ENCODE measurements around the gene TMEM132C.
"Not testable (repeated sequence)": the region's sequence is repeated elsewhere in the genome, so short reads cannot be mapped to it uniquely, and the experiment has no call there.

Gene TMEM132C

GRCh38 chr12:128483526-128484255 lies 216.7 kb downstream of the TMEM132C start:
- no peak for DNase-seq (ENCODE audit: low spot score)

GRCh38 chr12:128497376-128497775 lies 230.4 kb downstream of the TMEM132C start:
- not testable (repeated sequence) for DNase-seq (ENCODE audit: low spot score)

GRCh38 chr12:128507470-128507869 lies 240.5 kb downstream of the TMEM132C start:
- DNase-seq (ENCODE audit: low spot score) = no peak

DNA sequence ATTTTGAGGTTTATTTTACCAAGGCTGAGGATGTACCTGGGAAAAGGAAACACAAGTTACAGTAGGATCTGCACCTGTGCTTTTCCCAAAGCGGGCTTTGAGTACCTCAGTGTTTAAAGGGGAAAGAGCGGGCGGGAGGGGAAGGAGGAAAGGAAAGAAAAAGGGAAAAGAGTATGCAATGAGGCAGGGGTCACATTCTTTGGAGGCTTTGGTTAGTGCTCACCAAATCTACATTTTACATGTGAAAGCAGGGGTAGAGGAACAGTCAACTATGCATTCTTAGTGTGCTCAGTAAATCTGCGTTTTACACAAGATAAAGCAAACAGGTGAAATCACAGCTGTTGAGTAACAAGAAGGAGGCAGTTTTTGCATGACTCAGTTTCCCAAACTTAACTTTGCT lies 242.2 kb downstream of the TMEM132C start:
- DNase-seq (ENCODE audit: low spot score) = no peak

DNA sequence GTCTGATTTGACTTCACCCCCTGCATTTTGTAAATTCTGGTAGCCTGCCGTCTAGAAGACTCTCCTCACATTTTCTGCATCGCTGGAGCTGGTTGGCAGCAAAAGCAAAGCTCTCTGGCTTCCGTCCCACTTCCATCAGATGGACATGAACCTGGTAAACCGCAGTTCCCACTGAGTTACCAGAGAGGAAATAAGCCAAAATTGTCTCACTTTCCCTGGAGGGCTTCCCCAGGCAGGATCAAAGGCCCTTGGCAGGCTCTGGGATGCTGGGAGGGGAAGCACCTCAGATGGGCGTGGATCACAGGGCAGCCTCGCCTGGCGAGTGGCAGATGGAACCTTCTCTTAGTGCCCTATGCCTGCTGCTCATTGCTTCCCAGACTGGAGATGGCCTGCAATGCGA lies 243.5 kb downstream of the TMEM132C start:
- peak; percentile 50 for DNase-seq (ENCODE audit: low spot score)

DNA sequence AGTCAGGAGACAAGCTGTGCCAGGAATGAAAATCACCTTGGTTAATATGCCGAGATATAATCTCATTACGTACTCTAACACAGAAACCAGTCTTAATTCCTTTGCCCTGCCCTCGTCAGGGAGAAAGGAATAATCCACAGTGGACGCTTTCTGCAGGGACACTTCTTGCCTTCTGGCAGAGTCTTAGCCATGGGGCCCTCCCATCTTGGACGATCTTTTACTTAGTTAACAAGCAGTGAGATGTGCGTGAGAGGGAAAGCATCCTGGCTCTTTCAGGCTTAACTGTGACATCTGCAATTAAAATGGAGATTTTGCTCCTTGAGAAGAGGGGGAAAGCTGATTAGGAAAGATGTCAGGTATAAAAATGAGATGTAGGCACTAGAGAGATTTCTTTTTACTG lies 246.4 kb downstream of the TMEM132C start:
- no peak for DNase-seq (ENCODE audit: low spot score)

- DNase-seq (ENCODE audit: low spot score) = no peak
Measured at GRCh38 chr12:128513831-128514230, 246.9 kb downstream of the TMEM132C start.

DNA sequence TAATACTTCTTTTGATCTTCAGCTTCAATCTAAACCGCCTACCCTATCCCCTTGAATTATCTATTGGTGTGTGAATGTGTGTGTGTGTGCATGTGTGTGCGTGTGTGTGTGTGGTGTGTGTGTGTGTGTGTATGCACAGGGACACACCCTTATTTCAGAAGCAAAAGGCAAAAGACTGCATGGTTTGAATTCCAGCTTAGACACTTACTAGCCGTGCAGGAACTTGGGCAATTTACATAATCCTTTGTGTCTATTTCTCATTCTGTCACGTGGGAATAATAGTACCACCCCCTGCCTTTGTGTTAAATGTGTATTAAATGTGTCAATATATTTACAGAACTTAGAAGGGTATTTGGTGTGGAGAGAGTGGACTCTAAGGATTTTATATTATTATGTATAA lies 251.7 kb downstream of the TMEM132C start:
- DNase-seq (ENCODE audit: low spot score) = peak; percentile 47

- no peak for DNase-seq (ENCODE audit: low spot score)
Measured at GRCh38 chr12:128519426-128519825, 252.5 kb downstream of the TMEM132C start.

DNA sequence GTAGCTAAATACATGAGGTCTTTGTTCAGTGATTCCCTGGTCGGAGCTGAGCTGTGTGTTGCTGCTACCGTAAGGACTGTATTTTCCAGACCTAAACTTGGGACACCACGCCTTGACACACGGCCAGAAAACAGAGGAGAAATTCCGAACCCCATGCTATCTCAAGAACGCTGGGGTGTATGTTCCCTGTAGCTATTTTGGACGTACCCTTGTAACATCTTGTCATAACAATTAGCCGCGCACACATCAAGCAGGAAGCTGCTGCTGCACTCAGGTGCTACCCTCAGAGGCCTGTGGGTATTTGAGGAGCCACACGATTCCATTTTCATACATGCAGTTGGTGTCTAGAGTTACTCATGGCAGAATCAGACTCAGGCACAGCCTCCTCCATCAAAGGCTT lies 255.0 kb downstream of the TMEM132C start:
- no peak for DNase-seq (ENCODE audit: low spot score)

DNA sequence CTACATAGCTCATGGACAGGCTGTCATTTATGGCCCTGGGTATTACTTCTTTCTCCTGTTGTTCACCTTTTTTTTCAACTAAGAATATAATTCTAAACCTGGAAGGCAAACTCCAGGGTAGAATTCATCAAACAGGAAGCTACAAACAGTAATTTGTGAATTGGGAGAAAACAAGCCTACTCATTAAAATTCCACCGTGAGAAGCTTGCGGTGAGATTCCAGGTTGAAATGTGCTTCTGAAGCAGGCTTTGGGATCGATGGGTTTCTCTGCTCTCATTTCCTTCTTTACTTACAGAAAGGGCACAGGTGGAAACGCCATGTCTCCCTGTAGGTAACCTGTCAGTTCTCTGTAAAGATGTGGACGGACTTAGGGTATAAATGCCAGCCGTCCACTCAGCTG lies 257.5 kb downstream of the TMEM132C start:
- DNase-seq (ENCODE audit: low spot score) = no peak

GRCh38 chr12:128531170-128531569 lies 264.2 kb downstream of the TMEM132C start:
- DNase-seq (ENCODE audit: low spot score) = peak; percentile 59

DNA sequence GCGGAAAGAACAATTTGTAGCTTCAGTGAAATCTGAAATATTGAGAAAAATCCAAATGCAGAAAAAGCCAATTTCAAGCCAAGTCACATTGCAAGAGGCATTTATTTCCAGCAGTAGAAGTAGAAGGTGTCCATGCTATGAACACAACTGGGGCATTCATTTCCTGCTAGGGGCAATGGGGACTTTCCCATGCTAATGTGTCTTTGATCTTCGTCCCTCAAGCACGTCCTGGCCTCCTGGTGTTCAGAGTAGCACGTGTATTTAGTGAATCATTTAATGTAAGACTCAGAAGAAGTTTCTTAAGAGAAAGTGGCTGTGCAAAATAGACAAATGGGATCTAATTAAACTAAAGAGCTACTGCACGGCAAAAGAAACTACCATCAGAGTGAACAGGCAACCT lies 267.9 kb downstream of the TMEM132C start:
- DNase-seq (ENCODE audit: low spot score) = peak; percentile 13

DNA sequence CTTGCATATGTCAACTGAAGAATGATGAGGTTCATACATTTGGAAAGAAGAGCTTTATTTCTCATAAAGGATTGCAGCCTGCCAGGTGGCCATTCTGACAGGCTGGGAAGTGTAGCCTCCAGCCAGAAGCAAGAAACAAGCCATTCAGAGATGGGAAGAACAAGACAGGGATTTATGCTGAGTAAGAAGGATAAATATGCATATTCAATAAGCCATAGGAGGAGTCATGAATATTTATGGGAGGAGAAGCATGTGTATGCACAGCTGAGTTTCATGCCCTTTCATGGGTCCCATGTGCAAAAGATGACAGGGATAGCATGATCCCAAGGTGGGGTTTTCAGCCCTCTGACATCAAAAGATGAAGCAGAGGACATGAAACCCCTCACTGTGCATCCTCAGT lies 269.8 kb downstream of the TMEM132C start:
- no peak for DNase-seq (ENCODE audit: low spot score)

DNA sequence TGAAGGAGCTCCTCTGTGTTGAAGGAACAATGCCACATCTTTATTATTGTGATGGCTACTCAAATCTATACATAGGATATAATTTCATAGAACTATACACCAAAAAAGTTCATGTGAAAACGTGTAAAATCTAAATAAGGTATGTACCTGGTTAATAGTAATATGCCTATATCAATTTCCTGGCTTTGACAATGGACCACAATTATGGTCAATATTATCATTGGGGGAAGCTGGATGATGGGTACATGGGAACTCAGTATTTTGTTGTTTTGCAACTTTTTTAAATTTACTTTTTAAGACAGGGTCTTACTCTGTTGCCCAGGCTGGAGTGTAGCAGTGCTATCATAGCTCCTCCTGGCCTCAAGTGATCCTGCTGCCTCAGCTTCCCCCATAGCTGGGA lies 270.7 kb downstream of the TMEM132C start:
- no peak for DNase-seq (ENCODE audit: low spot score)

GRCh38 chr12:128542844-128543243 lies 275.9 kb downstream of the TMEM132C start:
- DNase-seq (ENCODE audit: low spot score) = no peak

GRCh38 chr12:128543460-128543859 lies 276.5 kb downstream of the TMEM132C start:
- no peak for DNase-seq (ENCODE audit: low spot score)

DNA sequence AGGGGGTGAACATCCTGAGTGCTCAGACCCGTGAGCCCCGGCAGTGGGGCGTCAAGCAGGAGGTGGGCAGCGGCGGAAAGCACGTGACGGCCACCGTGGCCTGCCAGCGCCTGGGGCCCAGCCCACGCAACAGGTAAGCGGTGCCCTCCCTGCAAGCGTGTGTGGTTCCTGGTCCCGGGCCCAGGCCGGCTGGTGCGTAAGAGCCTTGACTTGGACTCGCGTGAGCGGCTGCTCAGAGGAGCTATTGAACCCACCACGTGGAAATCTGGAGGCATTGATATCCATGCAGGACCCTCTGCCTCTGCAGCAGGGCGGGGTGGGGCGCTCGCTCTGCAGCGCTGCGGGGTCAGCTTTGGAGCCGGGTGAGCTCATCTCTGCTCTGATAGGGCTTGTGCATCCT lies 277.0 kb downstream of the TMEM132C start:
- no peak for DNase-seq (ENCODE audit: low spot score)

DNA sequence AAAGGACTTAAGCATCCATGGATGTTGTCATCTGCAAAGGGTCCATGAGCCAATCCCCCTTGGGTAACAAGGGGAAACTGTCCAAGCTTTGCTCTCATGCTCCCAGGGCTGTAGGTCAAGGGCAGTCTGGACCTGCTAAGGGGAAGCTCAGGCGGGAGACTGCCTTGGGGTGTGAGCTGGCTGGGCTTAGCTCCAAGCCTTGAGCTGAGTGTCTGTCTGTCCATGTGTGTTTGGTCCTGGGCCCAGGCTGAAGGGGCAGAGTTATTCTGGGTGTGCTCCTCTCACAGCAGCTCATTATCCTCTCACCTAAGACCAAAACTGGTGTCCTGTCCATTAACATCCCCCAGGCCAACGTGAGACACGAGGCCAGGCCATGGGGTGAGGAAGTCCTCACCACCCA lies 282.0 kb downstream of the TMEM132C start:
- no peak for DNase-seq (ENCODE audit: low spot score)

DNA sequence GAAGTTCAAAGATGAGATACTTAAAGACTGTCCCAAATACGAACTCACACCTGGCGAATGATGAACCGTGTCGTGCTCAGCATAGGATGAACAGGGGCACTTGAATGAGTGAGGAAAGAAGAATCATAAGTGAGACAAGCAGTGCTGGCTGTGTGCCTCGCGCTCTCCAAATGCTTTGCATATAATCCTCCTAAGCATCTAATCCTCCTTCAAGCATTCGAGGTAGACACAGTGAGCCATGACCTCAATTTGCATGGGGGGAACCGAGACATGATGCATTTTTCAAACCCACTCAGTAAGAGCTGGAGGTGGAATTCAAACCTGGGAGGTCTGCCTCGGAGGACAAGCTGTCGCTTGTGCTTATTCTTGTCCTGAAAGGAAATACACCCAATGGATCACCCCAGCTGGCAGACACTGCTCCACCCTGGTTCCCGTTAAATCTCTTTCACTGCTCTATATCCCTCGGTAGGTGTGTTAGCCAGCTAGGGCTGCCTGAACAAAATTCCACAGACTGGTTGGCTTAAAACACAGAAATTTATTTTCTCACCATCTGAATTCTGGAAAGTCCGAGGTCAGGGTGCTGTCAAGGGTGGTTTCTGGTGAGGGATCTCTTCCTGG lies 282.7 kb downstream of the TMEM132C start:
- no peak for DNase-seq (ENCODE audit: low spot score)

DNA sequence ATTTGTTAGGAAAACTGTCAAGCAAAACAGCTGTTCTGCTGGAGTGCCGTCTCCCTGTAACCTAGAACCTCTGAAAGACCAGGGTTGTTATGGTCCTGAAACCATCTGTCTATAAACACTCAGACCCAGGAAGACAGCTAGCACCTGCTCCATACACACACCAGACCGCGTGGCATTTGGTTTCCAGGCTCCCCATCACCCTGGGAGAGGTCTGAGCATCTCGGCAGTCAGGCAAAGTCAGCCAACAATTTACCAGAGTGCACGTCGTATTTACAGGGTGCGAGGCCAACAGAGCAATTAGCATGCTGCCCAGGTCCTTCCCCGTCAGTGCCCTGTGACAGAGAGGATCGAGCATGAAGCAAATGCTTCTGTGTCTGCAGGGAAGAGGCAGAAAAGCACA lies 284.3 kb downstream of the TMEM132C start:
- DNase-seq (ENCODE audit: low spot score) = no peak

DNA sequence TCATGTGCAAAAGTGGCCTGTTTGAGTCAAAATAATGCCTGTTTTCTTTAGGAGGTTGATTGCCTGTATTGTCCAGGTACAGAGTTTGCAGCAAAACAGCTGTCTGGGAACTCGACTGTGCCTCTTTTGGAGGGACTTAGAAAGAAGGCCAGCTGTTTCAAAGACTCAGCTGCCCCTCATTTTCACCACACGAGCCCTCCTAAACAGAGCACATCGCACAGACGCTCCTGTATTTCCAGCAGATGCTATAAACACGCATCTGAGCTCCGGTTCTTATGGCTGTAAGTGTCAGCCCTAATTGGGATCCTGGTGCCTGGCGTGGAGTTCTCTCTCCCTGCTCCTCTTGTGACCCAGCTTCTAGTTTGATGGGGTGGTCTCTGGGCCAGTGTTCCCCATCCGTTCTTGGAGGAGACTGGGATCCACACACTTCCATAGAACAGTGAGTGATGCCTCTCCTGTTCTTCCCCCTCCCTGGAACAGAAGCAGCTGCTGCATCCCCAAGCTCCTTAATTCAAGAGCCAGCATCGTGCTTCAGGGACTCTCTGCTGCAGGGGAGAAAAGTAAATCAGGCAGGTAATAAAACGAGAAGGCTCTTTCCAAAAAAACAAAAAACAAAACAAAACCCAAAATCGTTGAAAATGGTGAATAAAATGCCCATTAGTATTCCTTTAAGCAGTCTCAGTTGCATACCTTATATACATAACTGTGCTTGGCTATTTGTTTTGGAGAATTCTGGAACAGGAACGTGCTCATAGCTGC lies 287.8 kb downstream of the TMEM132C start:
- no peak for DNase-seq (ENCODE audit: low spot score)

- no peak for DNase-seq (ENCODE audit: low spot score)
Measured at GRCh38 chr12:128557231-128557630, 290.3 kb downstream of the TMEM132C start.

Data from SW480 (cell line).